K562 (cell line): ENCODE measurements around the gene ZNF407. TPM values are rescaled to one million over a fixed set of nuclear protein-coding genes. Genes with fewer than 3 reads are reported as not detected.

Experiments
- ATAC-seq: fragments of 200-7000 bp; cut with Tn5 transposase; 3 replicates; pipeline ENCODE4 v1.9.1; 2020; ENCODE audit warnings: moderate library complexity
- BruUV-seq: library from RNA; stranded (reverse); fragments of 400-500 nt; replicated peaks from 2 replicates; lab custom pipeline; 2021; lab: Mats Ljungman, UMichigan
- CTCF ChIA-PET: fragments of 300-600 bp; formaldehyde crosslinking; extraction: SDS; loops from one replicate; lab custom pipeline; 2021; ENCODE audit warnings: low intra/inter-chr PET ratio; lab: Yijun Ruan, JAX
- POLR2A ChIA-PET: fragments of 300-600, 350-650 bp; sonication (Branson Sonifier 250); formaldehyde crosslinking; extraction: SDS; loops from one replicate; lab custom pipeline; 2021; ENCODE audit warnings: antibody characterized with exemption, inconsistent platforms; lab: Yijun Ruan, JAX
- DNase-seq, 4 experiments: peaks; one replicate each; pipeline versions ENCODE4 v3.0.0 to v3.0.0-alpha.2; 2011 to 2018; ENCODE audit warnings: low spot score in 3 of 4, mixed read lengths in 3 of 4; ENCODE audit errors: extremely low read depth in 1 of 4
- FAIRE-seq: peaks from 2 replicates; lab custom pipeline; 2011; peaks lifted over from hg19 to GRCh38; lab: Jason Lieb, UNC
- H2AFZ ChIP-seq: 2 replicates; pipeline ENCODE4 v1.6.0; 2011; ENCODE audit warnings: low read depth, low read length, control low read depth, inconsistent platforms
- H3K27ac ChIP-seq: fragments of 200-600 bp; 3 replicates; pipeline ENCODE4 v1.8.0; 2011; ENCODE audit warnings: low read depth, mild to moderate bottlenecking, control low read depth, inconsistent platforms, low read length, moderate library complexity, mixed read lengths; ENCODE audit errors: extremely low read depth
- H3K27me3 ChIP-seq, 2 experiments: fragments of 300-600 bp in 1 of 2; 2 replicates in 1 of 2; 3 replicates in 1 of 2; pipeline versions ENCODE4 v1.6.0 to v1.8.0; 2011; ENCODE audit warnings: inconsistent platforms in 2 of 2, low read length in 2 of 2, mild to moderate bottlenecking in 1 of 2, mixed read lengths in 1 of 2, moderate library complexity in 1 of 2; ENCODE audit not compliant: control insufficient read depth in 2 of 2, insufficient read depth in 2 of 2
- H3K36me3 ChIP-seq: fragments of 300-600 bp; 3 replicates; pipeline ENCODE4 v1.8.0; 2011; ENCODE audit warnings: mild to moderate bottlenecking, low read length, inconsistent platforms; ENCODE audit not compliant: control insufficient read depth, insufficient read depth
- H3K4me1 ChIP-seq, 2 experiments: fragments of 200-600 bp in 1 of 2; replicated peaks in 1 of 2; 2 replicates in 1 of 2; 3 replicates in 1 of 2; pipeline versions ENCODE4 v1.5.1 to v1.8.0; 2011; ENCODE audit warnings: inconsistent platforms in 2 of 2, low read length in 2 of 2, mild to moderate bottlenecking in 1 of 2, mixed read lengths in 1 of 2, moderate library complexity in 1 of 2; ENCODE audit not compliant: control insufficient read depth in 2 of 2, insufficient read depth in 2 of 2
- H3K4me2 ChIP-seq: 2 replicates; pipeline ENCODE4 v1.6.1; 2011; ENCODE audit warnings: low read length, control low read depth, inconsistent platforms, mixed read lengths; ENCODE audit not compliant: insufficient read depth
- H3K4me3 ChIP-seq: fragments of 200-600 bp; sonication (generic), shearing (Covaris generic); 2 replicates; pipeline ENCODE4 v1.5.1; 2016; ENCODE audit warnings: control low read depth, inconsistent platforms
- H3K79me2 ChIP-seq: fragments of 200-600 bp; 3 replicates; pipeline ENCODE4 v1.8.0; 2011; ENCODE audit warnings: low read length, inconsistent platforms; ENCODE audit not compliant: control insufficient read depth, insufficient read depth
- H3K9ac ChIP-seq, 2 experiments: 2 replicates each; pipeline versions ENCODE4 v1.6.0 to v1.6.1; 2011; ENCODE audit warnings: low read depth in 2 of 2, low read length in 2 of 2, control low read depth in 1 of 2, inconsistent platforms in 1 of 2, mild to moderate bottlenecking in 1 of 2, mixed read lengths in 1 of 2; ENCODE audit not compliant: insufficient read depth in 1 of 2
- H3K9me1 ChIP-seq: one replicate; pipeline ENCODE4 v1.6.0; 2011; ENCODE audit warnings: inconsistent platforms, mild to moderate bottlenecking, low read length, moderate library complexity; ENCODE audit not compliant: control insufficient read depth, insufficient read depth
- H3K9me3 ChIP-seq: replicated peaks from 2 replicates; pipeline ENCODE4 v1.5.1; 2011; ENCODE audit warnings: low read depth, low read length, inconsistent platforms; ENCODE audit not compliant: control insufficient read depth, insufficient read depth
- H4K20me1 ChIP-seq: replicated peaks from 2 replicates; pipeline ENCODE4 v1.6.1; 2011; ENCODE audit warnings: low read length, inconsistent platforms, mixed read lengths; ENCODE audit not compliant: control insufficient read depth, insufficient read depth
- BRCA1 ChIP-seq, 2 experiments: fragments of 450-650 bp in 1 of 2; sonication (generic) in 1 of 2; formaldehyde crosslinking in 1 of 2; IDR thresholded peaks; 2 replicates each; pipeline versions ENCODE4 v1.5.0 to v1.6.1; 2017 to 2020; ENCODE audit warnings: mild to moderate bottlenecking in 1 of 2, missing genetic modification reagents in 1 of 2
- CBFA2T3 ChIP-seq: fragments of 450-650 bp; IDR thresholded peaks from 2 replicates; pipeline ENCODE4 v1.6.1; 2017
- FIP1L1 ChIP-seq: fragments of 200-400 bp; formaldehyde crosslinking; IDR thresholded peaks from 2 replicates; pipeline ENCODE4 v1.6.1; 2018; ENCODE audit warnings: mild to moderate bottlenecking, low read depth, low read length; ENCODE audit not compliant: poor library complexity, severe bottlenecking
- MYC ChIP-seq, 2 experiments: fragments of 250-450 bp in 1 of 2; sonication (Bioruptor Pico) in 1 of 2; IDR thresholded peaks; 2 replicates each; pipeline versions ENCODE4 v1.5.1 to v1.6.1; 2012 to 2021; ENCODE audit warnings: low read depth in 2 of 2, borderline replicate concordance in 1 of 2, improper control_type of control experiment in 1 of 2, low read length in 1 of 2, mild to moderate bottlenecking in 1 of 2, moderate library complexity in 1 of 2
- NEUROD1 ChIP-seq: fragments of 150-350 bp; IDR thresholded peaks from 2 replicates; pipeline ENCODE4 v1.6.1; 2014; ENCODE audit warnings: borderline replicate concordance, low read length, low read depth; ENCODE audit not compliant: partially characterized antibody
- RUNX1 ChIP-seq: sonication (generic); IDR thresholded peaks from 2 replicates; pipeline ENCODE4 v1.6.1; 2016; ENCODE audit warnings: antibody characterized with exemption, low read depth
- TAF7 ChIP-seq: fragments of 450-650 bp; IDR thresholded peaks from 2 replicates; pipeline ENCODE4 v1.6.1; 2016; ENCODE audit warnings: missing genetic modification characterization, missing compliant biosample characterization
- XRCC3 ChIP-seq: fragments of 450-650 bp; IDR thresholded peaks from 2 replicates; pipeline ENCODE4 v1.6.1; 2017; ENCODE audit warnings: mild to moderate bottlenecking, moderate library complexity
- ZFP36 ChIP-seq: fragments of 150-350 bp; IDR thresholded peaks from 2 replicates; pipeline ENCODE4 v1.6.1; 2018; ENCODE audit warnings: low read length, low read depth; ENCODE audit not compliant: partially characterized antibody
- ZNF175 ChIP-seq: fragments of 200-800 bp; sonication (Bioruptor generic); IDR thresholded peaks from 2 replicates; pipeline ENCODE4 v1.6.1; 2016; ENCODE audit warnings: low read depth, mild to moderate bottlenecking, missing genetic modification characterization, missing compliant biosample characterization
- ZNF197 ChIP-seq: fragments of 200-800 bp; sonication (Bioruptor generic); IDR thresholded peaks from 2 replicates; pipeline ENCODE4 v1.6.1; 2016; ENCODE audit warnings: low read depth, missing genetic modification characterization, missing compliant biosample characterization
- ZNF408 ChIP-seq: fragments of 250-450 bp; sonication (Bioruptor Pico); IDR thresholded peaks from 2 replicates; pipeline ENCODE4 v1.4.0; 2020; ENCODE audit warnings: low read depth, mild to moderate bottlenecking, moderate library complexity
- ZNF644 ChIP-seq: fragments of 200-800 bp; sonication (Bioruptor generic); IDR thresholded peaks from 2 replicates; pipeline ENCODE4 v1.6.1; 2016; ENCODE audit warnings: low read depth, missing genetic modification characterization, missing compliant biosample characterization
- ZSCAN29 ChIP-seq: fragments of 450-650 bp; IDR thresholded peaks from 2 replicates; pipeline ENCODE4 v1.6.1; 2017
- WGBS: fragments of 100-300 bp; shearing (Covaris generic); methylation state at CpG from one replicate; pipeline ENCODE4 v1.1.6; 2016; ENCODE audit warnings: low coverage, mixed read lengths; ENCODE audit not compliant: insufficient coverage; ENCODE audit errors: missing lambda C conversion rate; 5-methylcytosine and 5-hydroxymethylcytosine counted together
- in situ Hi-C: fragments of 300-500 bp; cut with MboI; formaldehyde crosslinking; loops from 4 replicates; pipeline ENCODE4 v1.15.0; 2018; ENCODE audit warnings: inconsistent platforms, mixed read lengths
- intact Hi-C: fragments of 100-400 bp; cut with micrococcal nuclease; formaldehyde crosslinking; loops from 2 replicates; pipeline ENCODE4 v1.14.2; 2022
- polyA plus RNA-seq, 8 experiments: library from polyadenylated mRNA; depleted of rRNA in 4 of 8; stranded (reverse) in 5 of 8; unstranded in 3 of 8; fragments of >200 nt; fragmentation: Nextera tagmentation in 2 of 8; fragmentation: Illumina TruSeq in 1 of 8; extraction: Ambion mirVana in 2 of 8; extraction: Trizol in 1 of 8; gene quantifications; 2 replicates each; pipeline versions ENCODE4 v1.2.1 to v1.2.3, GENCODE V29; 2011 to 2014; ENCODE audit warnings: inconsistent platforms in 1 of 8, missing spikeins in 1 of 8
- total RNA-seq, 7 experiments: library from RNA; depleted of rRNA in 6 of 7; stranded (reverse); fragments of >200 nt in 6 of 7; fragmentation: Illumina TruSeq in 2 of 7; extraction: Trizol in 2 of 7; gene quantifications; 2 replicates each; pipeline versions ENCODE4 v1.2.1 to v1.2.3, GENCODE V29; 2011 to 2021; ENCODE audit warnings: low replicate concordance in 1 of 7

Gene ZNF407
- total and polyA plus RNA-seq, 9 of the 15 experiments (the other 6 are each of a cell fraction or from before 2014, with no cell fraction given): 0.21 to 5.4 (median 2.3) TPM

- no peak for TF ChIP-seq RUNX1
- no peak for TF ChIP-seq ZNF644 (tag)
- no peak for TF ChIP-seq XRCC3
- TF ChIP-seq ZNF197 (CRISPR knock-in tag): no peak
- no peak for TF ChIP-seq NEUROD1
- no peak for TF ChIP-seq MYC (IDR thresholded peaks at IDR 0.05; ENCODE audit: low read depth, low read length)
- TF ChIP-seq MYC (CRISPR knock-in tag; IDR thresholded peaks at IDR 0.05; ENCODE audit: borderline replicate concordance, low read depth): no peak
- TF ChIP-seq TAF7 (tag): no peak
Measured at GRCh38 chr18:75063196-75063595, 465.5 kb downstream of the ZNF407 start (continued).

GRCh38 chr18:75063615-75064512 lies 466.2 kb downstream of the ZNF407 start:
- TF ChIP-seq FIP1L1: no peak
- no peak for TF ChIP-seq ZFP36
- TF ChIP-seq BRCA1 (IDR thresholded peaks at IDR 0.05): no peak
- no peak for TF ChIP-seq BRCA1 (CRISPR knock-in tag; IDR thresholded peaks at IDR 0.05)
- no peak for TF ChIP-seq ZNF408
- no peak for TF ChIP-seq ZNF644 (tag)
- TF ChIP-seq ZNF175 (CRISPR knock-in tag): no peak
- no peak for TF ChIP-seq ZSCAN29
- TF ChIP-seq CBFA2T3: no peak
- Histone ChIP-seq H2AFZ (no peak overlapping the region), H3K27me3 (peaks cover 0 to 9% of the 10 kb centered on the region in 2 experiments; a peak in 1 of 5 replicates), H3K4me3 (no peak overlapping the region), H3K36me3 (no peaks in the 10 kb centered on the region), H4K20me1 (no peaks in the 10 kb centered on the region), H3K4me1 (no peaks in the 10 kb centered on the region), H3K27ac (no peak overlapping the region), H3K79me2 (no peaks in the 10 kb centered on the region), H3K9ac (no peak overlapping the region), H3K9me1 (no peaks in the 10 kb centered on the region), H3K4me2 (no peak overlapping the region), H3K9me3 (no peaks in the 10 kb centered on the region)
- in situ Hi-C loops (no loop called here), intact Hi-C loops (no loop called here)
- BruUV-seq: no TSS peak
- POLR2A ChIA-PET: no interaction called here
- ATAC-seq: no peak
- CTCF ChIA-PET: no interaction called here
- FAIRE-seq: no peak
- no peak for DNase-seq
- WGBS: 87% methylated on average over 17 of the region's 53 CpGs
